HG03159 (cell line): ENCODE measurements around the gene LACC1.

Experiments used
- ATAC-seq: cut with Tn5 transposase; IDR thresholded peaks from one replicate; pipeline ENCODE4 v1.9.1; 2021; ENCODE audit warnings: mild to moderate bottlenecking, moderate library complexity; ENCODE audit not compliant: unreplicated experiment

Gene LACC1

GRCh38 chr13:43939086-43939485 lies 59.4 kb downstream of the LACC1 start:
- ATAC-seq: no peak

- ATAC-seq: no peak
These were observed 62.6 kb downstream of the LACC1 start for GRCh38 chr13:43942286-43942685.
